CD4-positive, alpha-beta memory T cell (primary cell): ENCODE data around the gene PHF21B. TPM values are rescaled to one million over a fixed set of nuclear protein-coding genes. Genes with fewer than 3 reads are reported as not detected.

Experiments used
- CTCF ChIA-PET: fragments of 350-600 bp; sonication (Branson Sonifier 250); formaldehyde crosslinking; loops from one replicate; lab custom pipeline; 2021; ENCODE audit warnings: inconsistent platforms; ENCODE audit not compliant: partially characterized antibody; lab: Charles Lee
- POLR2A ChIA-PET: fragments of 350-600 bp; sonication (Branson Sonifier 250); formaldehyde crosslinking; loops from one replicate; lab custom pipeline; 2021; ENCODE audit not compliant: partially characterized antibody; lab: Charles Lee
- DNase-seq, 5 donors: peaks; one replicate each; pipeline versions ENCODE4 v3.0.0 to v3.0.0-alpha.2; 2020 to 2022; ENCODE audit warnings: mixed read lengths in 1 of 5
- H3K27ac ChIP-seq: one replicate; pipeline ENCODE4 v1.7.0; 2013; ENCODE audit warnings: low read depth, low read length
- H3K27me3 ChIP-seq: 2 replicates; pipeline ENCODE4 v1.7.0; 2013; ENCODE audit warnings: mild to moderate bottlenecking, low read length, moderate library complexity; ENCODE audit not compliant: insufficient read depth
- H3K36me3 ChIP-seq: 2 replicates; pipeline ENCODE4 v1.7.0; 2013; ENCODE audit warnings: mild to moderate bottlenecking, low read length, moderate library complexity; ENCODE audit not compliant: insufficient read depth
- H3K4me1 ChIP-seq: 2 replicates; pipeline ENCODE4 v1.7.0; 2013; ENCODE audit warnings: mild to moderate bottlenecking, low read length, moderate library complexity; ENCODE audit not compliant: insufficient read depth
- H3K4me3 ChIP-seq, 2 donors: one replicate each; pipeline ENCODE4 v1.7.0; 2013; ENCODE audit warnings: low read length in 2 of 2, mild to moderate bottlenecking in 1 of 2
- H3K9me3 ChIP-seq, 2 donors: one replicate each; pipeline ENCODE4 v1.7.0; 2013; ENCODE audit warnings: low read length in 2 of 2, control low read depth in 1 of 2; ENCODE audit not compliant: control insufficient read depth in 1 of 2
- H3K27ac Mint-ChIP-seq, 7 donors: one replicate each; pipeline ENCODE4 v1.8.0; 2020 to 2021; ENCODE audit warnings: mixed read lengths in 7 of 7, mild to moderate bottlenecking in 6 of 7, inconsistent platforms in 3 of 7, moderate library complexity in 3 of 7
- H3K27me3 Mint-ChIP-seq, 2 donors: one replicate each; pipeline ENCODE4 v1.8.0; 2020 to 2021; ENCODE audit warnings: mixed read lengths in 2 of 2
- H3K36me3 Mint-ChIP-seq, 2 donors: one replicate each; pipeline ENCODE4 v1.8.0; 2020 to 2021; ENCODE audit warnings: mixed read lengths in 2 of 2, inconsistent platforms in 1 of 2, mild to moderate bottlenecking in 1 of 2
- H3K4me1 Mint-ChIP-seq, 4 donors: one replicate each; pipeline ENCODE4 v1.8.0; 2020 to 2021; ENCODE audit warnings: mixed read lengths in 4 of 4, mild to moderate bottlenecking in 1 of 4
- H3K4me3 Mint-ChIP-seq, 8 donors: one replicate each; pipeline ENCODE4 v1.8.0; 2020 to 2021; ENCODE audit warnings: mixed read lengths in 8 of 8, mild to moderate bottlenecking in 7 of 8, moderate library complexity in 6 of 8, inconsistent platforms in 3 of 8
- H3K9me3 Mint-ChIP-seq, 8 donors: one replicate each; pipeline ENCODE4 v1.8.0; 2020 to 2021; ENCODE audit warnings: mixed read lengths in 8 of 8, mild to moderate bottlenecking in 5 of 8, inconsistent platforms in 3 of 8, moderate library complexity in 1 of 8
- intact Hi-C: fragments of 100-400 bp; cut with micrococcal nuclease; formaldehyde crosslinking; loops from one replicate; pipeline ENCODE4 v1.15.1; 2023
- polyA plus RNA-seq, 2 donors: library from polyadenylated mRNA; unstranded; fragments of 300-500 nt; fragmentation: Illumina TruSeq; gene quantifications; one replicate each; pipeline ENCODE4 v1.2.3, GENCODE V29; 2021
- total RNA-seq, 2 experiments: library from RNA; stranded (reverse); gene quantifications; one replicate each; pipeline ENCODE4 v1.2.3, GENCODE V29; 2021

PHF21B gene
- total and polyA plus RNA-seq, 4 experiments from 2014 or later = not detected

GRCh38 chr22:44845796-44846720 lies 163.7 kb downstream of the PHF21B start:
- Histone ChIP-seq H3K9me3 (no peaks in the 10 kb centered on the region), H3K4me3 (no peak overlapping the region), H3K4me1 (no peaks in the 10 kb centered on the region), H3K27ac (no peak overlapping the region), H3K36me3 (no peaks in the 10 kb centered on the region), H3K27me3 (no peaks in the 10 kb centered on the region)
- no peaks in the 10 kb centered on the region for H3K36me3 Mint-ChIP-seq
- H3K9me3 Mint-ChIP-seq = peaks cover 0 to 16% (median 10%) of the 10 kb centered on the region in 8 donors
- ChIA-PET POLR2A (no interaction called here), CTCF (no interaction called here)
- DNase-seq = no peak
- H3K4me1 Mint-ChIP-seq = no peaks in the 10 kb centered on the region
- no peak overlapping the region for H3K4me3 Mint-ChIP-seq
- H3K27ac Mint-ChIP-seq = no peak overlapping the region
- intact Hi-C loops = no loop called here
- peaks cover 0 to 3% of the 10 kb centered on the region in 2 donors for H3K27me3 Mint-ChIP-seq

GRCh38 chr22:44845191-44845590 lies 164.6 kb downstream of the PHF21B start:
- Histone ChIP-seq H3K4me1 (no peaks in the 10 kb centered on the region), H3K27ac (no peak overlapping the region), H3K36me3 (no peaks in the 10 kb centered on the region), H3K9me3 (no peaks in the 10 kb centered on the region), H3K27me3 (no peaks in the 10 kb centered on the region), H3K4me3 (no peak overlapping the region)
- CTCF ChIA-PET = no interaction called here
- no peaks in the 10 kb centered on the region for H3K4me1 Mint-ChIP-seq
- no peaks in the 10 kb centered on the region for H3K36me3 Mint-ChIP-seq
- H3K9me3 Mint-ChIP-seq = peaks cover 0 to 16% (median 11%) of the 10 kb centered on the region in 8 donors
- intact Hi-C loops = no loop called here
- POLR2A ChIA-PET = no interaction called here
- peaks cover 0 to 3% of the 10 kb centered on the region in 2 donors for H3K27me3 Mint-ChIP-seq
- no peak overlapping the region for H3K4me3 Mint-ChIP-seq
- DNase-seq = no peak
- peak overlapping the region in 1 of 7 donors; percentile 42 for H3K27ac Mint-ChIP-seq

GRCh38 chr22:44842417-44842816 lies 167.4 kb downstream of the PHF21B start:
- H3K36me3 ChIP-seq = no peaks in the 10 kb centered on the region
- no peak for DNase-seq
- H3K4me1 Mint-ChIP-seq = no peaks in the 10 kb centered on the region
- no peaks in the 10 kb centered on the region for H3K4me1 ChIP-seq
- CTCF ChIA-PET = no interaction called here
- peaks cover 0 to 1% of the 10 kb centered on the region in 2 donors for H3K27me3 Mint-ChIP-seq
- H3K27me3 ChIP-seq = no peaks in the 10 kb centered on the region
- POLR2A ChIA-PET = no interaction called here
- intact Hi-C loops = no loop called here
- H3K4me3 Mint-ChIP-seq = no peak overlapping the region
- no peak overlapping the region for H3K27ac Mint-ChIP-seq
- H3K4me3 ChIP-seq = no peak overlapping the region
- H3K27ac ChIP-seq = no peak overlapping the region
- no peaks in the 10 kb centered on the region for H3K36me3 Mint-ChIP-seq
- peaks cover 0 to 16% (median 11%) of the 10 kb centered on the region in 8 donors for H3K9me3 Mint-ChIP-seq
- no peaks in the 10 kb centered on the region for H3K9me3 ChIP-seq

DNA sequence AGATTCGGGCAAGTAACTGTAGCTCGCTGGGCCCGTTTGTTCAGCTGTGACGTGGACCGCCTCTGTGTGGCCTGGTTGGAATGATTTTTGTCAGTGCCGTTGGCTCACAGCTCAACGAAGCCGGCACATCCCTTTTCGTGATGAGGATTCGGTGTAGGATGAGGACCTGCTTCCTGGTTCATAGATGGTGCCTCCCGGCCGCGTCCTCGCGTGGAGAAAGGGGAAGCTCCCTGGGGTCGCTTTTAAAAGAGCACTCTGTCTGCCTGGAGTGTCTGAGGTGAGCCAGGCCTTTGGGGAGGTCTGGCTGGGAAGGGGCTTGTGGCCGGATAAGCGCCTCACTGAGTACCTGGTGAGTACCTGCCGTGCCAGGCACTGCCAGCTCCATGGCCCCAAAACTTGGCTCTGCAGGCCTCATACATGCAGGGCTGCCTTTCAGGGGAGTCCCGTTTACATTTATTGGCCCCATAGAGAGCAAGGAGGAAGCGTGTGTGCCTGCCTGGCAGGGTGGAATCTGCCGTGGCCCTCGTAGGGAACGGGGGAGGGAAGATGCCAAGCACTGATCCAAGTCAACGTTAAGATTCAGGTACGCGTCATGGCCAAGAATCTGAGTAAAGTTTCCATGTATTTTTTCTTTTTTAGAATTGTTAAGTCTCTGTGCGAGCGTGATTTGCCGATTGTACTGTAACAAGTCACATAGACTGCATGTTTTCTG lies 169.0 kb downstream of the PHF21B start:
- ChIA-PET CTCF (interaction anchor here (0.6 kb wide), 1 partner anchor 79 kb away, joined by 4 read pairs; no protein-coding TSS in a partner anchor), POLR2A (no interaction called here)
- Mint-ChIP-seq H3K27me3 (peaks cover 2 to 4% of the 10 kb centered on the region in 2 donors), H3K27ac (no peak overlapping the region), H3K4me3 (no peak overlapping the region), H3K4me1 (no peaks in the 10 kb centered on the region), H3K36me3 (peaks cover 0 to under 1% of the 10 kb centered on the region in 2 donors), H3K9me3 (peaks cover 0 to 22% (median 12%) of the 10 kb centered on the region in 8 donors)
- Histone ChIP-seq H3K4me3 (no peak overlapping the region), H3K36me3 (no peaks in the 10 kb centered on the region), H3K4me1 (no peaks in the 10 kb centered on the region), H3K9me3 (no peaks in the 10 kb centered on the region), H3K27ac (no peak overlapping the region), H3K27me3 (no peaks in the 10 kb centered on the region)
- intact Hi-C loops = no loop called here
- DNase-seq = no peak

GRCh38 chr22:44839721-44840120 lies 170.1 kb downstream of the PHF21B start:
- H3K4me3 ChIP-seq = no peak overlapping the region
- peaks cover 0 to 25% (median 15%) of the 10 kb centered on the region in 8 donors for H3K9me3 Mint-ChIP-seq
- no peaks in the 10 kb centered on the region for H3K9me3 ChIP-seq
- ChIA-PET CTCF (no interaction called here), POLR2A (no interaction called here)
- no peak overlapping the region for H3K27ac Mint-ChIP-seq
- H3K27ac ChIP-seq = no peak overlapping the region
- no peaks in the 10 kb centered on the region for H3K27me3 ChIP-seq
- peaks cover 2 to 5% of the 10 kb centered on the region in 2 donors for H3K27me3 Mint-ChIP-seq
- no peaks in the 10 kb centered on the region for H3K4me1 ChIP-seq
- intact Hi-C loops = no loop called here
- no peak overlapping the region for H3K4me3 Mint-ChIP-seq
- H3K36me3 ChIP-seq = no peaks in the 10 kb centered on the region
- H3K36me3 Mint-ChIP-seq = peaks cover 1 to 3% of the 10 kb centered on the region in 2 donors
- DNase-seq = no peak
- H3K4me1 Mint-ChIP-seq = no peaks in the 10 kb centered on the region

DNA sequence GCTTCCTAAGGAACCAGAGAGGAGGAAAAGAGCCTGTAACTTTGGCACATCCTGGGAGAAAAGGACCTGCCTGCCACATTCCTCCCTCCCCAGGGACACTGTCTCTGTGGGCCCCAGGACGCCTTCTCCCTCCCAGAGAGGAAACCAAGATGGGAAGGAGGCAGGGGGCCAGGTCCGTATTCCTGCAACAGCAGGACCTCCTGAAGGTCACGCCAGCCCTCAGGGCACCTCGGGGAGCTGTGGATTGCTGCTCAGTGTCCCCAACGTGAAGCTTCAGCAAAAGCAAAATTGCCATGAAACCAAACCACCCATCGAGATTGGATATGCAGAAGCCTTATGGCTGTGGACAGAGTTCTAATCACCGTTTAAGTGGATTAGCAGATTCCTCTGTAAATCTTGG lies 170.7 kb downstream of the PHF21B start:
- H3K9me3 Mint-ChIP-seq = peaks cover 0 to 23% (median 17%) of the 10 kb centered on the region in 8 donors
- CTCF ChIA-PET = no interaction called here
- H3K4me1 Mint-ChIP-seq = no peaks in the 10 kb centered on the region

DNA sequence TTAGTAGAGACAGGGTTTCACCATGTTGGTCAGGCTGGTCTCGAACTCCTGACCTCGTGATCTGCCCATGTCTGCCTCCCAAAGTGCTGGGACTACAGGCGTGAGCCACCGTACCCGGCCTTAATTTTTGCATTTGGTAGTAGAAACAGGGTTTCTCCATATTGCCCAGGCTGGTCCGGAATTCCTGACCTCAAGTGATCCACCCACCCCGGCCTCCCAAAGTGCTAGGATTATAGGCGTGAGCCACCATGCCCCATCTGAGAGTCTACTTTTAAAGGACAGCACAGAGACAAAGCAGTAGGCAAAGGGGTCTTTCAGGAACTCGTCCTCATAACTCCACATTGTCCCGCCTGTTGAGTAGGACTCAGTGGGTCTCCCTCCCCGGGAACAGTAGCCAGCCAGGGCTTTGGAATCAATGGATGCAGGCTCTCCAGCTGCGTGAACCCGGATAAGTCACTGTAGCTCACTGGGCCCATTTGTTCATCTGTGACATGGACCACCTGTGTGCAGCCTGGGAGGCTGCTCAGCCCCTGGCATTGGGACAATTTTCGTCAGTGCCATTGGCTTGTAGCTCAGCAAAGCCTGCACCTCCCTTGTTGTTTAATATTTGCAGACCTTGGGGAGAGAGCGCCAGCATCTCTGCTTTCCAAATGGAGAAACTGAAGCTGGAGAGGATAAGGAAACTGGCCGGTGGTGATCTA lies 171.3 kb downstream of the PHF21B start:
- POLR2A ChIA-PET = no interaction called here
- DNase-seq = no peak

More for the DNA sequence above, 170.7 kb downstream of the PHF21B start:
- Mint-ChIP-seq H3K27ac (no peak overlapping the region), H3K27me3 (peaks cover 2 to 5% of the 10 kb centered on the region in 2 donors), H3K36me3 (peaks cover 1 to 8% of the 10 kb centered on the region in 2 donors), H3K4me3 (no peak overlapping the region)
- no peaks in the 10 kb centered on the region for H3K27me3 ChIP-seq
- H3K4me1 ChIP-seq = no peaks in the 10 kb centered on the region
- POLR2A ChIA-PET = no interaction called here
- intact Hi-C loops = no loop called here
- no peaks in the 10 kb centered on the region for H3K36me3 ChIP-seq
- no peak overlapping the region for H3K4me3 ChIP-seq
- H3K27ac ChIP-seq = no peak overlapping the region
- H3K9me3 ChIP-seq = no peaks in the 10 kb centered on the region
- no peak for DNase-seq

More for the DNA sequence above, 171.3 kb downstream of the PHF21B start:
- H3K4me3 ChIP-seq = no peak overlapping the region
- H3K9me3 ChIP-seq = no peaks in the 10 kb centered on the region
- no peaks in the 10 kb centered on the region for H3K27me3 ChIP-seq
- H3K4me1 Mint-ChIP-seq = no peaks in the 10 kb centered on the region
- no peak overlapping the region for H3K27ac Mint-ChIP-seq
- H3K27me3 Mint-ChIP-seq = peaks cover 2 to 5% of the 10 kb centered on the region in 2 donors
- CTCF ChIA-PET = no interaction called here
- no peaks in the 10 kb centered on the region for H3K4me1 ChIP-seq
- peaks cover 2 to 20% (median 14%) of the 10 kb centered on the region in 8 donors for H3K9me3 Mint-ChIP-seq
- H3K36me3 Mint-ChIP-seq = peaks cover 1 to 8% of the 10 kb centered on the region in 2 donors
- H3K27ac ChIP-seq = no peak overlapping the region
- no peaks in the 10 kb centered on the region for H3K36me3 ChIP-seq
- H3K4me3 Mint-ChIP-seq = no peak overlapping the region
- intact Hi-C loops = no loop called here
